ENCODE measurements around the gene ASTN2. TPM values are rescaled to one million over a fixed set of nuclear protein-coding genes. Genes with fewer than 3 reads are reported as not detected.

ASTN2 gene
- total and polyA plus RNA-seq, 10 of the 15 experiments (the other 5 are each of a cell fraction or from before 2014, with no cell fraction given) = 1.4 to 15.7 (median 7.0) TPM

DNA sequence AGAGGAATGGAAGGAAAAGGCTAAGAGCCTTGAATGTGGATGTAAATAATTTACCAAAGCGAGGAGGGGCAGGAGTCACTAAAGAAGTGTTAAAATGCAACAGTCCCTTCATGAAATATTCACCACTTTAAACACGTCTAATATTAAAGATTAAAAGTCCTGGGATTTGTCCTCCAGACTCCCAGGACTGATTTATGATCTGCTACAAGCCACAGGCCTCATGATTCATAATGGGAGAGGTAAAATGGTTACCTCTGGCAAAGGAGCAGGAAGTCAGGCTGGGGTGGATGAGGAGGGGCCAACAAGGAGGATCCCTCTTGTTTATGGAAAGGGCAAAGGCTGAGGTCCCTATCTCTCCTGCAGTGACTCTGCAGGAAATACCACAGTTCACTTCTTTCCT is 435.4 kb downstream of the ASTN2 start (continued):
- TF ChIP-seq NR2C2 (IDR thresholded peaks at IDR 0.05; ENCODE audit: borderline replicate concordance, control insufficient read depth, insufficient read length, low read depth) = no peak
- no peak for TF ChIP-seq CREB1 (IDR thresholded peaks at IDR 0.05; ENCODE audit: low read depth)
- no peak for TF ChIP-seq BHLHE40 (IDR thresholded peaks at IDR 0.05; ENCODE audit: borderline replicate concordance in 1 of 2, low read depth in 2 of 2, low read length in 1 of 2)

DNA sequence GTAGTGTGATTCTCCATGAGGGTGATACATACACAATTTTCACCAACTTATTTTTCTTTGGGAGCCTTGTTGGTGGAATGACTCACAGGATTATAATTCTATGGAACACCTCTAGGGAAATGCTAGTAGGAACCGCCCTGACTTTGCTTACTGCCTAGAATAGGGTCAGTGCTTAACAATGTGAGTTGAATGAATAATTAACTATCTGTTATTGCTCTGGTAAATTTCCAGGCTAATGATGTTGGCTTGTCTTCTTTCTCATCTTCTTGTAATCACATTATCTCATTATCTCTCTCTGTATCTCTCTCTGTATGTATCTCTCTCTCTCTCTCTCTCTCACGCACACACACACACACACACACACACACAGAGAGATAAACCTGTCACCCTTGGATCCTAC is 436.7 kb downstream of the ASTN2 start:
- Histone ChIP-seq H3K9me3 (replicated peaks; ENCODE audit: control insufficient read depth, insufficient read depth, low read length) (no peaks in the 10 kb centered on the region), H3K27ac (ENCODE audit: control insufficient read depth, insufficient read depth) (no peak overlapping the region), H3K4me1 (ENCODE audit: control insufficient read depth, insufficient read depth, low read length) (no peaks in the 10 kb centered on the region; the same call in 1 of the 2 replicates), H3K9ac (ENCODE audit: control insufficient read depth, insufficient read depth, low read length) (no peak overlapping the region), H3K36me3 (ENCODE audit: control insufficient read depth in 2 of 2, insufficient read depth in 2 of 2, low read length in 1 of 2) (no peaks in the 10 kb centered on the region), H3K4me2 (ENCODE audit: control insufficient read depth, insufficient read depth) (no peak overlapping the region), H3K4me3 (no peak overlapping the region), H3K79me2 (ENCODE audit: control insufficient read depth, insufficient read depth, low read length) (no peaks in the 10 kb centered on the region), H4K20me1 (ENCODE audit: control insufficient read depth, insufficient read depth) (no peaks in the 10 kb centered on the region), H3K27me3 (replicated peaks in 1 of 2; ENCODE audit: control insufficient read depth in 2 of 2, insufficient read depth in 2 of 2, low read length in 1 of 2) (no peaks in the 10 kb centered on the region; a peak in 2 of 4 replicates), H2AFZ (ENCODE audit: control insufficient read depth, low read depth, low read length) (no peak overlapping the region)
- no peak for TF ChIP-seq JUNB (IDR thresholded peaks at IDR 0.05)
- DNase-seq (ENCODE audit: low read depth, low spot score) (no peak), ATAC-seq (no peak), FAIRE-seq (no peak)
- SMC1A ChIA-PET (ENCODE audit: uncharacterized antibody, unreplicated experiment) = no interaction called here
- POLR2A ChIA-PET = no interaction called here
- RAD21 ChIA-PET (ENCODE audit: unreplicated experiment) = no interaction called here
- 20% methylated on average over 2 of the region's 2 CpGs for WGBS (ENCODE audit: insufficient coverage, insufficient replicate concordance, low lambda C conversion rate, missing lambda C conversion rate)
- CTCF ChIA-PET = no interaction called here
- in situ Hi-C loops (cut with MboI) = no loop called here
- no TSS peak for BruUV-seq (replicated peaks)
- intact Hi-C loops (cut with micrococcal nuclease; ENCODE audit: unreplicated experiment) = loop anchor here (5.0 kb wide), 1 partner anchor 61 kb away; no protein-coding TSS in a partner anchor

- 65% methylated on average over 4 of the region's 4 CpGs for WGBS (ENCODE audit: insufficient coverage, insufficient replicate concordance, low lambda C conversion rate, missing lambda C conversion rate)
- no peaks in the 10 kb centered on the region; the same call in 1 of the 2 replicates for H3K4me1 ChIP-seq (ENCODE audit: control insufficient read depth, insufficient read depth, low read length)
- no peaks in the 10 kb centered on the region for H3K36me3 ChIP-seq (ENCODE audit: control insufficient read depth in 2 of 2, insufficient read depth in 2 of 2, low read length in 1 of 2)
- no peaks in the 10 kb centered on the region for H4K20me1 ChIP-seq (ENCODE audit: control insufficient read depth, insufficient read depth)
- no peaks in the 10 kb centered on the region for H3K27me3 ChIP-seq (replicated peaks in 1 of 2; ENCODE audit: control insufficient read depth in 2 of 2, insufficient read depth in 2 of 2, low read length in 1 of 2)
- CTCF ChIA-PET = interaction anchor here (0.9 to 1.8 kb wide), 2 partner anchors 10 kb away, joined by 3 to 6 read pairs; no protein-coding TSS in a partner anchor
- in situ Hi-C loops (cut with MboI) (no loop called here), intact Hi-C loops (cut with micrococcal nuclease; ENCODE audit: unreplicated experiment) (loop anchor here (5.0 kb wide), 1 partner anchor 58 kb away; no protein-coding TSS in a partner anchor)
- SMC1A ChIA-PET (ENCODE audit: uncharacterized antibody, unreplicated experiment) = interaction anchor here (0.6 to 1.2 kb wide), 2 partner anchors 9 to 352 kb away, joined by 3 read pairs; no protein-coding TSS in a partner anchor
- no peak for FAIRE-seq
- H3K27ac ChIP-seq (ENCODE audit: control insufficient read depth, insufficient read depth) = no peak overlapping the region
- H3K79me2 ChIP-seq (ENCODE audit: control insufficient read depth, insufficient read depth, low read length) = no peaks in the 10 kb centered on the region
- H3K4me3 ChIP-seq = no peak overlapping the region
- POLR2A ChIA-PET = no interaction called here
- BruUV-seq (replicated peaks) = no TSS peak
- H3K9me3 ChIP-seq (replicated peaks; ENCODE audit: control insufficient read depth, insufficient read depth, low read length) = no peaks in the 10 kb centered on the region
- no peak overlapping the region for H3K9ac ChIP-seq (ENCODE audit: control insufficient read depth, insufficient read depth, low read length)
- no peak; the same call in 2 of the 3 replicates for ATAC-seq
- RAD21 ChIA-PET (ENCODE audit: unreplicated experiment) = no interaction called here
- no peak for DNase-seq (ENCODE audit: low read depth, low spot score)
- H3K4me2 ChIP-seq (ENCODE audit: control insufficient read depth, insufficient read depth) = no peak overlapping the region
- no peak overlapping the region for H2AFZ ChIP-seq (ENCODE audit: control insufficient read depth, low read depth, low read length)
- TF ChIP-seq CREM (IDR thresholded peaks at IDR 0.05; ENCODE audit: low read depth) (peak; percentile 34; the same call in 1 of the 2 replicates), RUNX3 (IDR thresholded peaks at IDR 0.05; ENCODE audit: low read length) (peak; percentile 77), NFIC (IDR thresholded peaks at IDR 0.05; ENCODE audit: low read depth, low read length) (peak; percentile 70; the same call in 1 of the 2 replicates), REST (IDR thresholded peaks at IDR 0.05; ENCODE audit: low read depth, low read length) (peak; percentile 54; the same call in 1 of the 2 replicates), FOXM1 (IDR thresholded peaks at IDR 0.05; ENCODE audit: low read depth, low read length) (0 out of 2 replicates have a peak, but pooled peaks have one; percentile 47), GABPA (IDR thresholded peaks at IDR 0.05; ENCODE audit: low read depth) (peak; percentile 23; the same call in 1 of the 2 replicates), PKNOX1 (IDR thresholded peaks at IDR 0.05) (peak; percentile 61), TCF3 (IDR thresholded peaks at IDR 0.05; ENCODE audit: borderline replicate concordance, insufficient read depth, low read depth, low read length) (no peak)
These were observed 439.7 kb downstream of the ASTN2 start for GRCh38 chr9:116975126-116975525.
